ENCODE measurements around the gene TLK1. TPM values are rescaled to one million over a fixed set of nuclear protein-coding genes. Genes with fewer than 3 reads are reported as not detected.
A peak's percentile ranks its signal among the peaks of the same experiment; 100 is the strongest.

TLK1 gene
- total and polyA plus RNA-seq, 10 of the 15 experiments (the other 5 are each of a cell fraction or from before 2014, with no cell fraction given), result 25.1 to 126 (median 57.3) TPM

GRCh38 chr2:171160956-171161740 is 455 bp upstream of the TLK1 start (continued):
- TF ChIP-seq, protein P1, sequence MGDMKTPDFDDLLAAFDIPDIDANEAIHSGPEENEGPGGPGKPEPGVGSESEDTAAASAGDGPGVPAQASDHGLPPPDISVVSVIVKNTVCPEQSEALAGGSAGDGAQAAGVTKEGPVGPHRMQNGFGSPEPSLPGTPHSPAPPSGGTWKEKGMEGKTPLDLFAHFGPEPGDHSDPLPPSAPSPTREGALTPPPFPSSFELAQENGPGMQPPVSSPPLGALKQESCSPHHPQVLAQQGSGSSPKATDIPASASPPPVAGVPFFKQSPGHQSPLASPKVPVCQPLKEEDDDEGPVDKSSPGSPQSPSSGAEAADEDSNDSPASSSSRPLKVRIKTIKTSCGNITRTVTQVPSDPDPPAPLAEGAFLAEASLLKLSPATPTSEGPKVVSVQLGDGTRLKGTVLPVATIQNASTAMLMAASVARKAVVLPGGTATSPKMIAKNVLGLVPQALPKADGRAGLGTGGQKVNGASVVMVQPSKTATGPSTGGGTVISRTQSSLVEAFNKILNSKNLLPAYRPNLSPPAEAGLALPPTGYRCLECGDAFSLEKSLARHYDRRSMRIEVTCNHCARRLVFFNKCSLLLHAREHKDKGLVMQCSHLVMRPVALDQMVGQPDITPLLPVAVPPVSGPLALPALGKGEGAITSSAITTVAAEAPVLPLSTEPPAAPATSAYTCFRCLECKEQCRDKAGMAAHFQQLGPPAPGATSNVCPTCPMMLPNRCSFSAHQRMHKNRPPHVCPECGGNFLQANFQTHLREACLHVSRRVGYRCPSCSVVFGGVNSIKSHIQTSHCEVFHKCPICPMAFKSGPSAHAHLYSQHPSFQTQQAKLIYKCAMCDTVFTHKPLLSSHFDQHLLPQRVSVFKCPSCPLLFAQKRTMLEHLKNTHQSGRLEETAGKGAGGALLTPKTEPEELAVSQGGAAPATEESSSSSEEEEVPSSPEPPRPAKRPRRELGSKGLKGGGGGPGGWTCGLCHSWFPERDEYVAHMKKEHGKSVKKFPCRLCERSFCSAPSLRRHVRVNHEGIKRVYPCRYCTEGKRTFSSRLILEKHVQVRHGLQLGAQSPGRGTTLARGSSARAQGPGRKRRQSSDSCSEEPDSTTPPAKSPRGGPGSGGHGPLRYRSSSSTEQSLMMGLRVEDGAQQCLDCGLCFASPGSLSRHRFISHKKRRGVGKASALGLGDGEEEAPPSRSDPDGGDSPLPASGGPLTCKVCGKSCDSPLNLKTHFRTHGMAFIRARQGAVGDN (IDR thresholded peaks at IDR 0.05), result 0 out of 2 replicates have a peak, but pooled peaks have one; percentile 8
- TF ChIP-seq, protein P2, sequence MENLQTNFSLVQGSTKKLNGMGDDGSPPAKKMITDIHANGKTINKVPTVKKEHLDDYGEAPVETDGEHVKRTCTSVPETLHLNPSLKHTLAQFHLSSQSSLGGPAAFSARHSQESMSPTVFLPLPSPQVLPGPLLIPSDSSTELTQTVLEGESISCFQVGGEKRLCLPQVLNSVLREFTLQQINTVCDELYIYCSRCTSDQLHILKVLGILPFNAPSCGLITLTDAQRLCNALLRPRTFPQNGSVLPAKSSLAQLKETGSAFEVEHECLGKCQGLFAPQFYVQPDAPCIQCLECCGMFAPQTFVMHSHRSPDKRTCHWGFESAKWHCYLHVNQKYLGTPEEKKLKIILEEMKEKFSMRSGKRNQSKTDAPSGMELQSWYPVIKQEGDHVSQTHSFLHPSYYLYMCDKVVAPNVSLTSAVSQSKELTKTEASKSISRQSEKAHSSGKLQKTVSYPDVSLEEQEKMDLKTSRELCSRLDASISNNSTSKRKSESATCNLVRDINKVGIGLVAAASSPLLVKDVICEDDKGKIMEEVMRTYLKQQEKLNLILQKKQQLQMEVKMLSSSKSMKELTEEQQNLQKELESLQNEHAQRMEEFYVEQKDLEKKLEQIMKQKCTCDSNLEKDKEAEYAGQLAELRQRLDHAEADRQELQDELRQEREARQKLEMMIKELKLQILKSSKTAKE (IDR thresholded peaks at IDR 0.05; ENCODE audit: low read depth, poor library complexity, severe bottlenecking), result peak; percentile 51
- TF ChIP-seq STAT1 (conservative IDR thresholded peaks at IDR 0.05) (no peak), KLF5 (IDR thresholded peaks at IDR 0.05; ENCODE audit: partially characterized antibody) (no peak), RFX5 (IDR thresholded peaks at IDR 0.05; ENCODE audit: low read depth, low read length) (no peak), ATF7 (IDR thresholded peaks at IDR 0.05; ENCODE audit: low read depth) (peak; percentile 12; the same call in 1 of the 2 replicates), CBFB (IDR thresholded peaks at IDR 0.05; ENCODE audit: low read depth) (no peak), BCL3 (IDR thresholded peaks at IDR 0.05; ENCODE audit: borderline replicate concordance, insufficient read depth, low read depth, low read length, poor library complexity, severe bottlenecking) (peak; percentile 30), ZBTB11 (CRISPR knock-in tag; IDR thresholded peaks at IDR 0.05) (no peak)
- TF ChIP-seq, protein P3, sequence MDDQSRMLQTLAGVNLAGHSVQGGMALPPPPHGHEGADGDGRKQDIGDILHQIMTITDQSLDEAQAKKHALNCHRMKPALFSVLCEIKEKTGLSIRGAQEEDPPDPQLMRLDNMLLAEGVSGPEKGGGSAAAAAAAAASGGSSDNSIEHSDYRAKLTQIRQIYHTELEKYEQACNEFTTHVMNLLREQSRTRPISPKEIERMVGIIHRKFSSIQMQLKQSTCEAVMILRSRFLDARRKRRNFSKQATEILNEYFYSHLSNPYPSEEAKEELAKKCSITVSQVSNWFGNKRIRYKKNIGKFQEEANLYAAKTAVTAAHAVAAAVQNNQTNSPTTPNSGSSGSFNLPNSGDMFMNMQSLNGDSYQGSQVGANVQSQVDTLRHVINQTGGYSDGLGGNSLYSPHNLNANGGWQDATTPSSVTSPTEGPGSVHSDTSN (IDR thresholded peaks at IDR 0.05; ENCODE audit: insufficient replicate concordance, low read depth, low read length), result no peak
